HL-60/S4 treated with phorbol 12-myristate 13-acetate at 8.2 ng/mL for 4 days and 3 days (cell line): ENCODE data around the gene GALNT18.

Experiments
- in situ Hi-C: fragments of 300-500 bp; cut with MboI; formaldehyde crosslinking; loops from 2 replicates; pipeline ENCODE4 v1.15.0; 2022; ENCODE audit warnings: low sequenced_read_pairs

GALNT18 gene

GRCh38 chr11:11291041-11292015 lies 330.5 kb downstream of the GALNT18 start:
- in situ Hi-C loops, result no loop called here

GRCh38 chr11:11290354-11290753 lies 331.5 kb downstream of the GALNT18 start:
- in situ Hi-C loops, result no loop called here

GRCh38 chr11:11289669-11290068 lies 332.1 kb downstream of the GALNT18 start:
- in situ Hi-C loops, result no loop called here

GRCh38 chr11:11288972-11289616 lies 332.7 kb downstream of the GALNT18 start:
- in situ Hi-C loops, result no loop called here

- in situ Hi-C loops, result no loop called here
These were observed 337.3 kb downstream of the GALNT18 start for GRCh38 chr11:11284481-11284880.

- in situ Hi-C loops, result no loop called here
These were observed 340.2 kb downstream of the GALNT18 start for GRCh38 chr11:11281626-11282025.

- in situ Hi-C loops, result no loop called here
These were observed 341.0 kb downstream of the GALNT18 start for GRCh38 chr11:11280826-11281225.

- in situ Hi-C loops, result no loop called here
These were observed 341.7 kb downstream of the GALNT18 start for GRCh38 chr11:11279956-11280689.

- in situ Hi-C loops, result no loop called here
These were observed 349.6 kb downstream of the GALNT18 start for GRCh38 chr11:11272254-11272653.

GRCh38 chr11:11270236-11270775 lies 351.5 kb downstream of the GALNT18 start:
- in situ Hi-C loops, result no loop called here

GRCh38 chr11:11268706-11269105 lies 353.1 kb downstream of the GALNT18 start:
- in situ Hi-C loops, result no loop called here

GRCh38 chr11:11268119-11268518 lies 353.7 kb downstream of the GALNT18 start:
- in situ Hi-C loops, result no loop called here

- in situ Hi-C loops, result no loop called here
These were observed 354.5 kb downstream of the GALNT18 start for GRCh38 chr11:11267312-11267711.

GRCh38 chr11:11265994-11266606 lies 355.7 kb downstream of the GALNT18 start:
- in situ Hi-C loops, result no loop called here

- in situ Hi-C loops, result no loop called here
These were observed 356.5 kb downstream of the GALNT18 start for GRCh38 chr11:11265320-11265719.

GRCh38 chr11:11263238-11264005 lies 358.4 kb downstream of the GALNT18 start:
- in situ Hi-C loops, result no loop called here

- in situ Hi-C loops, result no loop called here
These were observed 359.5 kb downstream of the GALNT18 start for GRCh38 chr11:11262171-11262920.

GRCh38 chr11:11261629-11262028 lies 360.2 kb downstream of the GALNT18 start:
- in situ Hi-C loops, result no loop called here

- in situ Hi-C loops, result no loop called here
These were observed 360.9 kb downstream of the GALNT18 start for GRCh38 chr11:11260903-11261302.
